SK-N-SH (cell line): ENCODE data around the gene IL11RA. TPM values are rescaled to one million over a fixed set of nuclear protein-coding genes. Genes with fewer than 3 reads are reported as not detected.

ENCODE experiments used
- CTCF ChIA-PET: fragments of 300-600, 350-600 bp; formaldehyde crosslinking; extraction: SDS; loops from one replicate; lab custom pipeline; 2021; lab: Yijun Ruan, JAX
- POLR2A ChIA-PET: fragments of 350-600 bp; sonication (Branson Sonifier 250); formaldehyde crosslinking; extraction: SDS; loops from one replicate; lab custom pipeline; 2020; ENCODE audit warnings: antibody characterized with exemption, inconsistent platforms; lab: Yijun Ruan, JAX
- DNase-seq: peaks from one replicate; pipeline ENCODE4 v3.0.0; 2012
- H2AFZ ChIP-seq: fragments of 200-600 bp; sonication (generic); 2 replicates; pipeline ENCODE4 v1.8.1; 2016; ENCODE audit warnings: antibody characterized with exemption, mild to moderate bottlenecking, low read depth
- H3F3A ChIP-seq: fragments of 200-600 bp; sonication (generic); replicated peaks from 2 replicates; pipeline ENCODE3; 2016; ENCODE audit warnings: antibody characterized with exemption, mild to moderate bottlenecking; ENCODE audit not compliant: insufficient read depth
- H3K27ac ChIP-seq, 2 experiments: fragments of 200-500 bp in 1 of 2; fragments of 200-600 bp in 1 of 2; sonication (Bioruptor generic) in 1 of 2; sonication (generic), shearing (Covaris generic) in 1 of 2; 2 replicates each; pipeline versions ENCODE4 v1.5.1 to v1.6.1; 2014 to 2016; ENCODE audit warnings: low read depth in 2 of 2, inconsistent platforms in 1 of 2, low read length in 1 of 2, mild to moderate bottlenecking in 1 of 2, mixed read lengths in 1 of 2
- H3K27me3 ChIP-seq: fragments of 200-600 bp; sonication (generic), shearing (Covaris generic); 2 replicates; pipeline ENCODE4 v1.6.1; 2016; ENCODE audit warnings: mixed run types; ENCODE audit not compliant: insufficient read depth
- H3K36me3 ChIP-seq, 2 experiments: fragments of 200-500 bp in 1 of 2; fragments of 200-600 bp in 1 of 2; sonication (Bioruptor generic) in 1 of 2; sonication (generic) in 1 of 2; replicated peaks in 1 of 2; 2 replicates each; pipeline versions ENCODE3 to v1.5.1; 2014 to 2016; ENCODE audit warnings: low read length in 1 of 2, mild to moderate bottlenecking in 1 of 2; ENCODE audit not compliant: insufficient read depth in 2 of 2, control insufficient read depth in 1 of 2
- H3K4me1 ChIP-seq, 2 experiments: fragments of 200-500 bp in 1 of 2; fragments of 200-600 bp in 1 of 2; sonication (Bioruptor generic) in 1 of 2; sonication (generic), shearing (Covaris generic) in 1 of 2; 2 replicates each; pipeline versions ENCODE4 v1.5.1 to v1.6.1; 2014 to 2016; ENCODE audit warnings: low read depth in 1 of 2, low read length in 1 of 2, mixed run types in 1 of 2; ENCODE audit not compliant: insufficient read depth in 2 of 2, control insufficient read depth in 1 of 2
- H3K4me2 ChIP-seq: fragments of 200-600 bp; sonication (generic), shearing (Covaris generic); 2 replicates; pipeline ENCODE4 v1.6.1; 2017; ENCODE audit warnings: mixed run types
- H3K4me3 ChIP-seq, 2 experiments: fragments of 200-500 bp in 1 of 2; fragments of 200-600 bp in 1 of 2; sonication (Bioruptor generic) in 1 of 2; sonication (generic), shearing (Covaris generic) in 1 of 2; 2 replicates each; pipeline versions ENCODE4 v1.5.1 to v1.8.1; 2014 to 2016; ENCODE audit warnings: low read depth in 2 of 2, inconsistent platforms in 1 of 2, low read length in 1 of 2, mild to moderate bottlenecking in 1 of 2, mixed read lengths in 1 of 2, moderate library complexity in 1 of 2
- H3K79me2 ChIP-seq: fragments of 200-600 bp; sonication (generic); 2 replicates; pipeline ENCODE4 v1.8.1; 2017; ENCODE audit warnings: mild to moderate bottlenecking; ENCODE audit not compliant: insufficient read depth
- H3K9ac ChIP-seq: fragments of 200-600 bp; sonication (generic); 2 replicates; pipeline ENCODE4 v1.6.1; 2017; ENCODE audit warnings: mixed run types
- H3K9me2 ChIP-seq: fragments of 200-600 bp; sonication (generic); 2 replicates; pipeline ENCODE4 v1.6.1; 2017; ENCODE audit warnings: mixed run types
- H3K9me3 ChIP-seq: fragments of 200-600 bp; sonication (generic); 2 replicates; pipeline ENCODE4 v1.6.1; 2017; ENCODE audit warnings: mixed run types, mild to moderate bottlenecking, moderate library complexity
- H4K20me1 ChIP-seq: fragments of 200-600 bp; sonication (generic); 2 replicates; pipeline ENCODE4 v1.6.1; 2017; ENCODE audit warnings: mild to moderate bottlenecking, mixed run types; ENCODE audit not compliant: insufficient read depth
- CHD2 ChIP-seq: fragments of 150-350 bp; IDR thresholded peaks from 2 replicates; pipeline ENCODE4 v1.6.1; 2018; ENCODE audit warnings: low read length; ENCODE audit not compliant: partially characterized antibody
- CTCF ChIP-seq: fragments of 200-600 bp; sonication (generic); IDR thresholded peaks from 2 replicates; pipeline ENCODE4 v1.6.1; 2017; ENCODE audit warnings: antibody characterized with exemption, mild to moderate bottlenecking, moderate library complexity
- FOXM1 ChIP-seq: IDR thresholded peaks from 2 replicates; pipeline ENCODE4 v1.4.0; 2012; ENCODE audit warnings: low read depth, mild to moderate bottlenecking
- GATA2 ChIP-seq: sonication (generic); formaldehyde crosslinking; IDR thresholded peaks from 2 replicates; pipeline ENCODE4 v1.5.0; 2020; ENCODE audit warnings: mild to moderate bottlenecking, missing genetic modification reagents
- NFIC ChIP-seq: IDR thresholded peaks from 2 replicates; pipeline ENCODE4 v1.4.0; 2012; ENCODE audit warnings: borderline replicate concordance
- REST ChIP-seq: IDR thresholded peaks from 2 replicates; pipeline ENCODE4 v1.6.1; 2012; ENCODE audit warnings: mild to moderate bottlenecking, low read depth, low read length, moderate library complexity
- RXRA ChIP-seq: IDR thresholded peaks from 2 replicates; pipeline ENCODE4 v1.4.0; 2012; ENCODE audit warnings: low read depth, mild to moderate bottlenecking, borderline replicate concordance
- YY1 ChIP-seq: IDR thresholded peaks from 2 replicates; pipeline ENCODE4 v1.4.0; 2012; ENCODE audit warnings: low read depth, mild to moderate bottlenecking
- WGBS: methylation state at CpG from one replicate; pipeline ENCODE4 v1.1.6; 2017; ENCODE audit warnings: low lambda C conversion rate; 5-methylcytosine and 5-hydroxymethylcytosine counted together
- polyA plus RNA-seq, 3 experiments: library from polyadenylated mRNA; depleted of rRNA; stranded (reverse); fragments of >200 nt; gene quantifications; 2 replicates each; pipeline ENCODE4 v1.2.3, GENCODE V29; 2012

Gene IL11RA
- polyA plus RNA-seq, 1 of the 3 experiments (the other 2 are of a cell fraction), result 16.5 TPM

GRCh38 chr9:34628656-34629490 is 23.1 kb upstream of the IL11RA start, which contains the start of gene ARID3C:
Gene ARID3C (minus strand): TSS chr9:34629066. CDS start chr9:34628014, 1,052 bp downstream.
- Histone ChIP-seq H3K36me3 (no peaks in the 10 kb centered on the region), H3K27ac (no peak within 1 kb of the TSS), H4K20me1 (no peaks in the 10 kb centered on the region), H3K4me1 (peaks cover 0 to 8% of the 10 kb centered on the region in 2 experiments; a peak in 1 of 4 replicates), H3K9ac (no peak within 1 kb of the TSS), H3K9me3 (no peaks in the 10 kb centered on the region), H3K27me3 (peaks cover 21% of the 10 kb centered on the region; the same call in 1 of the 2 replicates), H3K4me2 (peak within 1 kb of the TSS; percentile 78), H2AFZ (0 out of 2 replicates have a peak within 1 kb of the TSS, but pooled peaks have one; percentile 46), H3K9me2 (no peaks in the 10 kb centered on the region), H3F3A (no peaks in the 10 kb centered on the region), H3K79me2 (no peaks in the 10 kb centered on the region), H3K4me3 (peak within 1 kb of the TSS; percentile 44 to 52)
- ChIA-PET POLR2A (interaction anchor here (0.5 to 1.2 kb wide), 2 partner anchors 9 to 190 kb away, joined by 3 read pairs; no protein-coding TSS in a partner anchor), CTCF (interaction anchor here (0.6 to 12.3 kb wide), 9 partner anchors 14 to 81 kb away, joined by 3 to 256 read pairs (median 5); partner anchors contain the start of genes GALT and RPP25L)
- 14% methylated on average over 27 of the region's 69 CpGs for WGBS
- DNase-seq, result peak; percentile 84
- TF ChIP-seq CTCF (no peak), FOXM1 (no peak), GATA2 (CRISPR knock-in tag) (no peak), CHD2 (no peak), REST (no peak), YY1 (no peak), RXRA (no peak), NFIC (no peak)

- Histone ChIP-seq H3K4me2 (peak overlapping the region; percentile 78; the same call in 1 of the 2 replicates), H3K79me2 (no peaks in the 10 kb centered on the region), H4K20me1 (0 out of 2 replicates have a peak, but pooled peaks cover 3% of the 10 kb centered on the region), H2AFZ (no peak overlapping the region), H3K36me3 (no peaks in the 10 kb centered on the region), H3K27ac (no peak overlapping the region), H3K4me1 (peaks cover 0 to 8% of the 10 kb centered on the region in 2 experiments; a peak in 1 of 4 replicates), H3K9me3 (no peaks in the 10 kb centered on the region), H3K4me3 (peak overlapping the region; percentile 44 to 52; a peak in 1 of 4 replicates), H3K9ac (no peak overlapping the region), H3K27me3 (peaks cover 21% of the 10 kb centered on the region; the same call in 1 of the 2 replicates), H3K9me2 (no peaks in the 10 kb centered on the region), H3F3A (no peaks in the 10 kb centered on the region)
- 68% methylated on average over 2 of the region's 5 CpGs for WGBS
- no peak for TF ChIP-seq CTCF
- no peak for DNase-seq
- POLR2A ChIA-PET, result interaction anchor here (1.2 kb wide), 1 partner anchor 9 kb away, joined by 3 read pairs; no protein-coding TSS in a partner anchor
- CTCF ChIA-PET, result interaction anchor here (0.6 to 12.3 kb wide), 8 partner anchors 14 to 82 kb away, joined by 3 to 256 read pairs (median 6); partner anchors contain the start of genes GALT and RPP25L
Measured at GRCh38 chr9:34629491-34629808, 22.5 kb upstream of the IL11RA start.
